CD4-positive, alpha-beta T cell treated with Interleukin-2 at 100 ng/mL for 4 hours (primary cell): ENCODE data around the gene ZNF276.
A peak's percentile ranks its signal among the peaks of the same experiment; 100 is the strongest.
"Not testable (repeated sequence)": the region's sequence is repeated elsewhere in the genome, so short reads cannot be mapped to it uniquely, and the experiment has no call there.

Source experiments
- DNase-seq: peaks from one replicate; pipeline ENCODE4 v3.0.0-alpha.2; 2020; ENCODE audit warnings: low spot score

The ZNF276 gene

GRCh38 chr16:89782489-89782888 lies 61.2 kb downstream of the ZNF276 start:
- no peak for DNase-seq

DNA sequence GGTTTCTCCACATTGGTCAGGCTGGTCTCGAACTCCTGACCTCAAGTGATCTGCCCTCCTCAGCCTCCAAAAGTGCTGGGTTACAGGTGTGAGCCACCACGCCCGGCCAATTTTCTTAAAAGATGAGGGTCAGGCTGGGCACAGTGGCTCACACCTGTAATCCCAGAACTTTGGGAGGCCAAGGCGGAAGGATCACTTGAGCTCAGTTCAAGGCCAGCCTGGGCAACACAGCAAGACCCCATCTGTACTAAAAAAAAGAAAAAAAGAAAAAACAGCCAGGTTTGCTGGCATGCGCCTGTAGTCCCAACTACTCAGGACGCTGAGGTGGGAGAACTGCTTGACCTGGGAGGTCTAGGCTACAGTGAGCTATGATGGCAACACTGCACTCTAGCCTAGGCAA lies 62.6 kb downstream of the ZNF276 start:
- DNase-seq = not testable (repeated sequence)

DNA sequence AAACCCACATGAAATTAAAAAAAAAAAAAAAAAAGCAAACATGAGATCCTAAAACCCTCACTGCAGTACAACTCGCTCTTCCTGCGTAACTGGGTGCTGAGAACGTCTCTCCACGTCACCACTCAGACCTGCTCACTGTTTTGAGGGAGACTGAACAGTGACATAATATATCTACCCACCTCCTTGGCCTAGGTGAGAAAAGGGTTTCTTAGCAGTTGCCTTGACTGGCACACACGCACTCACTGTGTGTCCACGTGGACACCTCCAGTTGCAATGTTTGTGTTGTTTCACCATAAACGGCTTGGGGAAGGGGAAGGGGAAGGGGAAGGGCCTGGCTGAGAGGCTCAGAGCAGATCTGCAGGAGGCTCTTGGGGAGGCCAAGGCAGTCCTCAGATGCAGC lies 63.1 kb downstream of the ZNF276 start:
- peak; percentile 42 for DNase-seq

- peak; percentile 63 for DNase-seq
Measured at GRCh38 chr16:89785523-89786155, 64.3 kb downstream of the ZNF276 start.

DNA sequence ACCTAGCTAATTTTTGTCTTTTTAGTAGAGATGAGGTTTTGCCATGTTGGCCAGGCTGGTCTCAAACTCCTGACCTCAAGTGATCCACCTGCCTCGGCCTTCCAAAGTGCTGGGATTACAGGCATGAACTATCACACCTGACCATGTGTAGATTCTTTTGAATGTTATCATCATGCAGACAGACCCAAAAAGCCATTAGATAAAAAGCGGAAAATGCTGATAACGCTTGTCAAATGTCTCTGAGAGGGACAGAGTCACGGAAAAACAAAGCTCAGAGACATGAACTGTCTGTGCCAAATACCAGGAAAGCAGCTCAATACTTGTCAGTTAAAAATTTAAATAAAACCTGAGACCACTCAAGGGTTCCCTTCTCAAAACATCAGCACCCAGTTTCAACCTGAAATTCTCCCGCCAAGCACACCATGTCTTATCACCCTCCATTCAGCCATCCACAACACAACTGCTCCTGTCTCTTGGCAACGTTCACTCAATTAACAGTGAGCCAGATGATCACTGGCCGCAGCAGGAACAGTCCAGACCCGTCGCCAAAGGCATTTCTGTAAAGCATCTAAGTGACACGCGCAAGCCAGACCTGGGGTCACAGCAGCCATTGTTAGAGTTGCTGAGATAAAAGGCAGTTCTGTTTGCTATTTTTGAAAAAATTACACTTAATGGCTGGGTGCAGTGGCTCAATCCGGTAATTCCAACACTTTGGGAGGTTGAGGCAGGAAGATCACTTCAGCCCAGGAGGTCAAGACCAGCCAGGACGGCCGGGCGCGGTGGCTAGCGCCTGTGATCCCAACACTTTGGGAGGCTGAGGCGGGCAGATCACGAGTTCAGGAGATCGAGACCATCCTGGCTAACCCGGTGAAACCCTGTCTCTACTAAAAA lies 65.4 kb downstream of the ZNF276 start:
- no peak for DNase-seq

GRCh38 chr16:89787365-89787805 lies 66.0 kb downstream of the ZNF276 start:
- no peak for DNase-seq
